ENCODE results near the gene TAP2.
"Not testable (repeated sequence)": the region's sequence is repeated elsewhere in the genome, so short reads cannot be mapped to it uniquely, and the experiment has no call there.

The TAP2 gene

DNA sequence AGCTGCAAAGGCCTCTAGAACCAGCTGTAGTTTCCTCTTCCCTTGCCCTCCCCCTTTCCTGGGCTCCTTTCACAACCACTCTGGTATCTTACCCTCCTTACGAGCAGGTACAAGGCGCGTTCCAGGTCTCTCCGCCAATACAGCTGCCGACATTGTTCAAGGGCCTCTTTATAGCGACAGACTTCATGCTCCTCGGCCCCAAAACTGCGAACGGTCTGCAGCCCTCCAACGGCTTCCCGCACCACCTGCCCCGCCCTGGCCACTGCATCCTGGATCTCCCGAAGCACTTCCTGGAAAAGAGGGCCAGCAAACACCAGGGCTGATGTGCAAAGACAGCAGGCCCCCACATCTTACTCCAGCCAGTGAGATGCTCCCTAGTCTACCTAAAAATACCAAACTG is 6.0 kb downstream of the TAP2 start:
- DNase-seq = no peak

DNA sequence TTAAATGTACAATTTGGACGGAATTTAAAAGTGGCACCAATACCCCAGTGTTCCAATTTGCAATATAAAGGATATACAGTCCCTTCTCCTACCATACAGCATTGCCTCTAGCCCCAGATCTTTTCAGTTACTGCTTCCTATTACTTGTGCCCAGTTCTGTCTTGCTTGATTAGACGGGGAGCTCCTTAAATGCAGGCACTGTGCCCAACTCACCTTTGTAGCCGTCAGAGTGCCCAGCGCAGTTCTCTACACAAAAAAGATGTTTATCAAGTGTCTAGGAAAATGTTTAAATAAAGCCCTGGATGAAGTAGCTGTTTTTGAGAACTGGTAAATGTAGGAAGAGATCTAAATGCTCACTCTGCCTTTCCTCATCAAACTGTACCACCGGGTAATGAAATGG is 7.6 kb downstream of the TAP2 start:
- no peak for DNase-seq

DNA sequence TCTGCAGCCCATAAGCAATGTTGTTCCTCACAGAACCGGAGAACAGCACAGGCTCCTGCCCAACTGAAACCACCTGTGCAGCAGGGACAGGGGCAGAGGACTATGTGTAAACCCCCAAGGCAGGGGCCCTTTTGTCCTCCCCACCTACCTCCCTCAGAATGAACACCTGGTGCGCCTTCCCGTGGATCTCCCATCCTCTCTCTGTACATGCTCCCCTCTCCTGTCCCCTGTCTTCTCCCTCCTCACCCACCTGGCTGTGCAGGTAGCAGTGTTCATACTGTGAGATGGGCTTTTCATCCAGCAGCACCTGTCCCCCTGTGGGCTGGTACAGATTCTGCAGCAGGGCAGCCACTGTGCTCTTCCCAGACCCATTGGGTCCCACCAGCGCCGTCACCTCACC is 8.5 kb downstream of the TAP2 start:
- no peak for DNase-seq

GRCh38 chr6:32829495-32829894 is 9.0 kb downstream of the TAP2 start:
- DNase-seq = no peak

DNA sequence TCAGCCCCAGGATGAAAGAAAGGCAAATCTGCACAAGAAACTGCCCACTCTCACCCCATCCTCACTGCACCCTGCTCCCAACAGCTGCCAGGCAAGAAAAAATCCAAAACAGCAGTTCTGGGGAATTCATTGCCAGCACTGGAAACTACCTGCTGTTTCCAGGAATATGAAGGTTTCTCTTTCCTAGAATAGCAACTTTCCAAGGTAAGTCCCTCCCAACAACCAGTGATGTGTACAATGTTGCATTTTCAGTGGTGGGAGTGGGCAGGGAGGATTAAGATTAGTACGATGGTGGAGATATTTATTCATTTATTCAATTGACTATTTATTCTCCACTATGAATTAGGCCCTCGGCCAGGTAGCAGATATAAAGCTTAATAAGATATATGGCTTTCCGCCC is 11.5 kb downstream of the TAP2 start:
- DNase-seq = no peak

DNA sequence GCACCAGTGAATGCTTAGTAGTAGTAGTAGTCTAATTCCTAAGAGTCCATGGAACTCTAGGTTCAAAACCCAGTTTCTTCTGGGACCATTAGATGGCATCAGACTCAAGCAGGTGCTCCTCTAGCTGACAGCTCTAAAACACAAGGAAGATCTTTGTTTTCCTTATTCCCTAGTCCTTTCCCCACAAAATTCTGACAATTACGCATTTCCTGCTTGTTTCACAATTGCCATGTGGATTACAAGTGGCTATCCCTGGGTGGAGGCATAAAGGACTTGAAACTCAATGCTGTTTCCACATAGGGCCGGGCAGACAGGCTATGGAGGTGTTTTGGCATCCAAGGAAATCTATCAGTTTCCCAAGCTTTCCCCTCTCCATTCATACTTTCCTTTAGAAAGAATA is 12.6 kb downstream of the TAP2 start:
- no peak for DNase-seq

DNA sequence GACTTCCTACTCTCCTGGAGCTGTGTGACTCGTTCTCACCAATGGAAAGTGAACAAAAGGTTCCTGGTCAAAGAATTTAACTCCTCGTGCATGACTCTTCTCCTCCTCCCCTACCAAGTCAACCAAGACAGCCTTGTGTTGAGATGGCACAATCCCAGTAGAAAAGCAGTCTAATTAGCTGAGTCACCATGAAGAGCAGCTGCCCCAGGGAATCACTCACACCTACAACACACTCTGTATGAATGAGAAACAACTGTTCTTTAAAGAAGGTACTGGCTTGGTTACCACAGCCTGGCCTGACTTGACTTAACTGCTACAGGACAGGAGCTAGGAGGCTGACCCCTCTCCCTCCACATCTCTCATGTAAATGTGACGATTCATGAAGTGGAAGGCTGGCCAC is 18.8 kb downstream of the TAP2 start:
- DNase-seq = no peak

DNA sequence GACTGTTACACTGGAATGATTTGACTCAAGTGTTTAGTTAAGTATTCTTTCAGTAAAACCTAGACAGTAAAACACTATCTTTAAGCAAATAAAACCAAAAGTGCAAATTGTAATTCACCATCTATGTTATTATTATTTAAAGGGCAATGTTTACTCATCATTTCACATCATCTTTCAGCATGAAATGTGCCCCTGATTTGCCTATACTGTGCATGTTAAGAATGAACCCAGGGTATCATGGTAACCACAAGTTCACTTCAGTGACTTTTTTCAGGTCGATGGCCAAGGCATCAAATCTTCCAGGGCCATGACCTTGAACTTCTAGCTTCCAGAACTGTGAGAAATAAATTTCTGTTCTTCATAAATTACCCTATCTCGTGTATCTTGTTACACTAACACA is 19.7 kb downstream of the TAP2 start:
- no peak for DNase-seq

- DNase-seq = peak; percentile 40
These were observed 21.8 kb downstream of the TAP2 start, which contains the start of gene HLA-DOB for GRCh38 chr6:32816746-32817204. HLA-DOB (minus strand) TSS chr6:32817002; CDS start chr6:32816951, 51 bp downstream.

DNA sequence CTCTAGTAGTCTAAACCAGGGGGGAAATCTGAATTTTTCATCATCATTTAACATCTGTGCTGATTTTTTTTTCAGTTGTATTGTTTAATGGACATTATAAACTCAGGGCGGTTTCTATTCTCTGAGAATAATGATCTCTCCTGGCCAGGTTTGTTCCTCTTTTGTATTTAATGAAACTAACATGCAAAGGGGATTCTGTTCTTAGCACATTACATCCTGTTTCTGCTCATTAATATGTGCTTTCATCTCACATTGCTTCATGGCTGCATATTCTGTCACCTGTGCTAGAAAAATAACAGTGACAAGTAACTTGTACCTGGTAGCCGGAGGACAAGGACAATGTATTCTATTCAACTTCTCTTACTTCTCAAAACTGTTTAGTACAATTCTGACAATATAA is 22.5 kb downstream of the TAP2 start:
- DNase-seq = no peak

DNA sequence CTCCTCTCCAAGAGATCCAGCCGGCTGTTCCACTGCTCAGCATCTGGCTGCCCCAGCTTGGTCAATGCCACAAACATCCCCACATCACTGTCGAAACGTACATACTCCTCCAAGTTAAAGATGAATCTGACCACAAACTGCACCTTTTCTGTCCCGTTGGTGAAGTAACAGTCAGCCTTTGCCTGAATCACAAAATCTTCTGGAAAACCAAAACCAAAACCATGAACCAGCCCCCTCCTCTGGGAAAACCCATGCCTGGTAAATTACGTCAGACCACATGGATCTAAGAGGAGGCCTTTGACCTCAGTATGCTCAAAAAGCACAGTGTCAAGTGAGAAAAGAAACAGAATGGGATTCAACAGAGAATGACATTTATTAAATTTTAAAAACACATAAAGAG is 23.4 kb downstream of the TAP2 start:
- no peak for DNase-seq

- no peak for DNase-seq
These were observed 24.4 kb downstream of the TAP2 start for GRCh38 chr6:32814145-32814544.

GRCh38 chr6:32809171-32809570 is 29.4 kb downstream of the TAP2 start:
- DNase-seq = no peak

DNA sequence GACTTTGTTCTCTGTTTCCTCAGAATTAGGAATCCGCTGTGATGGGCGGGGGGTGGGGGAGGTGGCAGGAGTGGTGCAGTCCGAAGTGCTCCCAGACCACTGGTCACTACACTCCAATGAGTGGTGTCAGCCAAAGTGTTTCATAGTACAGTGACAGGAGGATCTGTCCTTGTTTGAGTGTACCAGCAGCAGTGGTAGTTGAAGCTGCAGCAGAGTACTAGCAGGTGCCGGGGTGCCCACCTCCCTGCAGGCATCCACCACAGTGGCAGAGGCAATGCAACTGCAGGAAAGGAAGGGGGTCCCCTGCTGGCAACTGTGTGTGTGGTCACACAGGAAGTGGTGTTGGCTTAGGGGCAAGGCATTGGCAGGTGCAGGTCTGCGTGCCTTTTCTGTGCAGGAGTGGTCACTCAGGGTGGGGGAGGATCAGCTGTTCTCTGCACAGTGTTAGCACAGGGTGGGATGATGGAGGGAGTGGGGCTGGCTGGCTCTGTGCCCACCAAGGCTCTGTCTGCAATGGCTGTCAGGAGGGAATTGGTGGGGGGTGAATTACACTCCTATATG is 31.4 kb downstream of the TAP2 start:
- no peak for DNase-seq

DNA sequence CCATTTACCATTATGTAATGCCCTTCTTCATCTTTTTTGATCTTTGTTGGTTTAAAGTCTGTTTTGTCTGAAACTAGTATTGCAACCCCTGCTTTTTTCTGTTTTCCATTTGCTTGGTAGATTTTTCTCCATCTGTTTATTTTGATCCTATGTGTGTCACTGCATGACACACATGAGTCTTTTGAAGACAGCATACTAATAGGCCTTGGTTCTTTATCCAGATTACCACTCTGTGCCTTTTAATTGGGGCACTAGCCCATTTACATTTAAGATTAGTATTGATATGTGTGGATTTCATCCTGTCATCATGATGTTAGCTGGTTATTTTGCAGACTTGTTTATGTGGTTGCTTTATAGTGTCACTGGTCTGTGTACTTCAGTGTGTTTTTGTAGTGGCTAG is 33.1 kb downstream of the TAP2 start:
- not testable (repeated sequence) for DNase-seq

- no peak for DNase-seq
These were observed 35.1 kb downstream of the TAP2 start for GRCh38 chr6:32803416-32803815.

GRCh38 chr6:32799740-32800139 is 38.8 kb downstream of the TAP2 start:
- DNase-seq = no peak

- DNase-seq = no peak
These were observed 39.4 kb downstream of the TAP2 start for GRCh38 chr6:32799168-32799567.

DNA sequence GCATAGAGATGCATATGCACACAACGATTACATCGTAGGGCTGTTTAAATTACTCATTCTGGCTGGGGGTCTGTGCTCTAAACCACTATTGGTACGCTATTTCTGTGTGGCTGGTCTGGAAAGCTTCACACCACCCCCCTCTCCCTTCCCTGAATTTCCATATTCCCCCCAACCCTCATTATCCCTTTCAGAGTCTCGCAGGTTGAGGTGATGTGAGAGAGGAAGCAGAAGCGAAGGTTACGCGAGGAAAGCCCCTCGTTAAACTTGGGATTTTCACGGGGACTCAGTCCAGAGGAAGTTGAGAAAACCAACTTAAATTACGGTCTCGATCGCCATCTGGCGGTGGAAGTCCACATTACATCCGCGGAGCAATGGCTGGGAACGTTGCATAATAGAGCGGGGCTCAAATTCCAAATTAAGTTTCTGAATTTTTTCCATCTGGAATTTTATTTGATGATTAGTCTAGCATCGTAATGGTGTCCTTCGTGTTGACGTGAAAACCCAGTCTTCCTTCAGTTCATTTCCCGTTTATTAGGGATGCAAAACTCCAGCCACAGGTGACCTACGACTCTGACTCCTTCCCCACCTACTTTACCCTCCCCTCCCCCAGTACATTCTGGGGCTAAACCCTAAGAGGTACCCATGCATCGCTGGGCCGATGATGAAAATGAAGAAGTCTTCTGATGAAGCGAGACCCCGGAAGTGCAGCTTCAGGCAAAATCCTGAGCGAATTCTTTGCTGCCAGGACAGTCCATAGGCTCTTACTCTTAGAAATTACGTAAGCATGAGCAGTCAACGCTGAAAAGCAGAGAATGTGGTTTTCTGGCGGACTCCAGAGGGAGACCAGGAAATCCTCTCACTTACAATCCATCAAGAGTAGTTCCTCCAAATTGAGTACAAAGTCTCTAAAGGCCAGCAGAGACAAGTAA is 41.4 kb downstream of the TAP2 start:
- peak; percentile 82 for DNase-seq

DNA sequence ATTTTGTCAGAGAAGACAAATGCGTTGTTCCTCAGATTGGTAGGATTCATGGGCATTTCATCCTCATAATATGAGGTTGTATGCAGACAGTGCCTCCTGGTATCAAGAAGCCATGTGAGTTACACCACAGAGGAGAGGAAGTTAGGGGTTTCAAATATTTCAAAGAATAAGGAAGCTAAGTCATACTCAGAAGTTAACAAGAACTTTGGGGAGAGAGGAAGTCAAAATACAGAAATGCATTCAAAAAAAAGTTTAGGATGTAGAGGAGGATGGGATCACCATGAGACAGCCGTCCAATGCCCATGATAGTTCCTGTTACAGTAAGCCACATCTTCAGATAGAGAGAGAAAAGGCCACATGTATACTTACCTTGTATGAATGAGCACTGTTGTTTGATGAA is 44.0 kb downstream of the TAP2 start:
- no peak for DNase-seq

GRCh38 chr6:32792901-32793435 is 45.6 kb downstream of the TAP2 start:
- DNase-seq = no peak

DNA sequence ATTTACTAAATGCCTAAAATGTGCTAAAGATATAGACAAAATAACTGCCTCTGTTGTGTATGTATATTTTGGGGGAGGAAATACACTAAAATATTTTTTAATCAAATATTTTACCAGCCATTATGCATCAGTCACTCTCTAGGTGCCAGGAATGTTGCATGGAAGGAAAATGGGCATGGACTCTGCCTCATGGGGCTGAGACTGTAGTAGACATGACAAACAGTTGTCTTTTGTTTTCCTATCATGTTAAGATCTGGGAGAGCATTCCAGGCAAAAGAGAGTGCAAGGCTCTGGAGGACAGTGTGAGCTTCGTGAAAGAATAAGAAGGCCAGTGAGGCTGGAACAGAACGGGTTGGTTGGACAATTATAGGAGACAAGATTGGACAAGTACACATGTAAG is 48.2 kb downstream of the TAP2 start:
- DNase-seq = no peak
